SK-N-DZ (cell line): Measurements from ENCODE around the gene ATF5.
"Not testable (repeated sequence)": the region's sequence is repeated elsewhere in the genome, so short reads cannot be mapped to it uniquely, and the experiment has no call there.

Experiments
- DNase-seq: peaks from one replicate; pipeline ENCODE4 v3.0.0-alpha.2; 2015; ENCODE audit warnings: low spot score

Gene ATF5

DNA sequence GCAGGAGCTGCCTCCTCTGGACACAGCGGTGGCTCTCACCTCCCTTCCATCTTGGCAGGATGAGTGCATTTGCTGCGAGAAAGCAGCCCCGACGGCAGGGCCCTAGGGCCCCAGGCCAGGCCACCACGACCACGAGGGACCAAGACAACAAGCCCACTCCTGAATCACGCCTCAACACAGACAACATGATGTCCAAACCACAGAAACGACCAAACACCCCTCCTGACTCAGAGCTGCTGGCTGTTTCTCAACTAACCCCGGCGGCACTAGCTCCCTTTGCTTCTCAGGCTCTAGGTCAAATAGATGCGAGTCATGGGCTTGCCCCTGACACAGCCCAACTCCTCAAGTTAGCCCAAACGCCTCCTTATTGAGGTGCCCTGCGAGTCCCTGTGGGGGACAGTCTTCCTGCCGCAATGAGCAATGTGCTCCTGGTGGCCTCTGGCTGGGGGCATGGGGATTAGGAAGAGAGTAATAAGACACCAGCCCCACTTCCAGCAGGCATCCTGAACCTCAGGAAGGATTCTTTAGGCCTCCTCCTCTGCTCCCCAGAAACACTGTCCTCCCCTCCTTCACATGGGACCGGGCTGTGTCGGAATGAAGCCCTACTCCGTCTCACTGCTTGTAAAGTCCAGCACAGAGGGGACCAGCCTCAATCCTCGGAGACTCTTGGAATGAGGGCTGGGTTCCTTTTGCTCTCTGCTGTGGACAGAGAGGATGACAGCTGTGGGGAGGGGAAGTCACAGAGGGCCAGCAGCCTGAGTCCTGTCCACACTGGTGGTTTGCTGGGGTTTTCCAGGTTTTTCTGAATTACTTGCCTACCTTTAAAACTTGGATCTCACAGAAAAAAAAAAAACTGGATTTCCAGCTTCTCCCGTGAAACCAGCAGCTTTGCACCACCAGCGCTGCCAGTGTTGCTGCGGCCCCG, 6.9 kb upstream of the ATF5 start:
- no peak for DNase-seq

DNA sequence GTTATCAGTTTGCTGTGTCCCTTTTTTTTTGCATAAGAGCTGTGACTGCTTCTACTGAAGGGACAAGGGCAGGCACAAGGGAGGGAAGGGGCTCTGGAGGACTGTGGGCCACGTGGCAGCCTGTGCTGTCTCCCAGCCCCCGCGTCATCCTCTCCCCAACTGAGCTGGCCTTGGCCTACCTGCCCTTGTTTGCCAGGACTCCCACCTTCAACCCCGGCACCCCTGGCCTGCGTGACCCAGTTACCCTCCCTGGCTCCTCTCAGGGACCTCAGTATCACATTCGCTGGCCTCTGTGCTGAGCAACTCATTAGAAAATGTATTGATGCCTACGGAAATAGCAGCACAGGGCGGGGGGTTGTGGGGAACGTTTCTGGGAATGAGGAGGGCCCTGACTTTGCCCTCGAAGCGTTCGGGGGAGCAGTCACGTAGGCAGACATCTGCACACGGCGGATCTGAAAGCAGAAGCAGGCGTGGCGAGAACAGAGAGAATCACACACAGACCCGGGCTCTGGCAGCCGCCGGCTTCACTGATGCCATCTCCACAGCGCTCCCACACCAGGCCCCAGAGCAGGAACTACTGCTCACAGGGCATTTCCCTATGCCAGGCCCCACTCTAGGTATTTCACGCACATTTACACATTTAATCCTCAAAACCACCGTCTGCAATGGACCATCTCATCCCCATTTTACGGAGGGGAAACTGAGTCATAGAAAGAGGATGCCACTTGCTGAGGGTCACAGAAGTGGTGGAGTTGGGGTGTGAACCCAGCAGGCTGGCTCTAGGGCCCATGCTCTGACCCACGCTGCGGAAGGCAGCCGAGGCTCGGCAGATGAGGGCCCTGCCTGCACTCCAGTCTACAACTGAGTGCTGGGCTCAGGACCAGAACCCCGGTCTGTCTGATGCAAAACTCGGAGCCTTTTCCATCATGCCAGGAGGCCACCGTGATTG, 5.7 kb upstream of the ATF5 start:
- no peak for DNase-seq

DNA sequence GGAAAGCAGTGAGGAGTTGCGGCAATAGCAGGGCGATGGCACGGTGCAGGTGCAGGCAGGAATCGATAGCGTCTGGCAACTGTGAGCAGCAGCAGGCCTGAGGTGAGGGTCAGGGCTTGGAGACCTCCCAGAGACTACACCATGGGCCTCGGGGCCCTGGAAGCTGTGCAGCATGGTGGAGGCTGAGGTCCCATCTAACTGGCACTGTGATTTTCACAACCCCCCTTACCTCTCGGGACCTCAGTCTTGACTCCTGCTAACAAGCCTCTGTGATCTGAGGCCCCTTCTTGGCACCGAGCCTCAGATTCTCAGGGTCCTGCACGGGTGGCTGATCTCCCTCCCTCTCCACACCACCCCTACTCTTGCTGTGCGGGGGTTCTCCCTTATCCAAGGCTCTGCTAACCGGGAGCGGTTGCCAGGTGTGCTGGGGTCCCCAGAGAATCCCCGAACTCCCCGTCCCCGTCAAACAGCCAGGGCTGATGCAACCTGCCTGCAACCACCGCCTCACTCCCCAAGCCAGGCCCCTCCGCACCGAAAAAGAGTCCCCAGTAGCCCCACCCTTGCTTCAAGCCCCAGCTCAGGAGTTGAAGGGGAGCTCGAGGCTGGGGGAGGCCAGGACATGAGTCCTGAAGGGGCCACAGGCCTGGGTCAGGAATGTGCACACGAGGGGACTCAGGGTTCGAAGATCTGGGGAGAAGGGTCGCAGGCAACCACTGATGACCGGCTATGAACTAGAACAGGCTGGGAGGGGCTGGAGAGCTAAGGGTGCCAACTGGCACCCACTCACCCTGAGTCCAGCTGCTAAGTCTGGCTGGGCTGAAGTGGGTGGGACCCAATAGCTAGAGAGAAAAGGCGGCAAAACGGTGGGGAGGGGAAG, 4.8 kb upstream of the ATF5 start:
- no peak for DNase-seq

DNA sequence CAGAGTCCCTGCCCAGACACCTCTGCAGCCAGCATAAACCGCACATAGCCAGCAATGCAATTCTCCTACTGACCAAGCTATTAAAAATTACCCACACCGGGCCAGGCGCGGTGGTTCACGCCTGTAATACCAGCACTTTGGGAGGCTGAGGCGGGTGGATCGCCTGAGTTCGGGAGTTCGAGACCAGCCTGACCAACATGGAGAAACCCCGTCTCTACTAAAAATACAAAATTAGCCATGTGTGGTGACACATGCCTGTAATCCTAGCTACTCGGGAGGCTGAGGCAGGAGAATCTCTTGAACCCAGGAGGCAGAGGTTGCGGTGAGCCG, 4.2 kb upstream of the ATF5 start:
- DNase-seq = not testable (repeated sequence)

DNA sequence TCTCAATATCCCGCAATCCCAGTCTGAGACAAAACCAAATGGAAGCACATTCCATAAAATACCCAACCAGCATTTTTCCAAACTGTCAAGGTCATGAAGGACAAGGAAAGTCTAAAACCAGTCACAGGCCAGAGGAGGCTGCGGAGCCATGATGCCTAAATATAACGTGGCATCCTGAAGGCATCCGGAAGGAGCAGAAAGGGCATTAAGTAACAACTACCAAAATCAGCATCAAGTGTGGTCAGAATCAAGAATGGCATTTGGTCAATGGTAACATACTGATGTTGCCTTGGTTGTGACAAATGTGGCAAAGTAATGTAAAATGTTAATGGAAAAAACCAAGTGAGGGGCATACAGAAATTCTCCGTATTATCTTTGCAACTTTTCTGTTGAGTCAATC, 3.5 kb upstream of the ATF5 start:
- no peak for DNase-seq

DNA sequence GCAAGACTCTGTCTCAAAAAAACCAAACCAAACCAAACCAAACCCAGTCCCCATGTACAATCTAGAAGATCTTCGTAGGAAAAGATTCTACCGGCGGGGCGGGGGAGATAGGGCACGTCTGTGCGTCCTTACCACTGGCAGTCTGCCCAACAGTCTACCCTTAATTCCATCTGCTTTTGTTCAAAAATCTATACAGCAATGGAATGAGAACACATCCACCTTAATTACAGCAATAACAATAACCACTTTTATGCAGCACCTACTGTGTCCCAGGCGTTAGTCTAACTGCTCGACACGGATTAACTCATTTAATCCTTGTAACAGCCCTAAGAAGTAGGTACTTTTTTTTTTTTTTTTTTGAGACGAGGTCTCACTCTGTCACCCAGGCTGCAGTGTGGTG, 2.5 kb upstream of the ATF5 start:
- DNase-seq = no peak

DNA sequence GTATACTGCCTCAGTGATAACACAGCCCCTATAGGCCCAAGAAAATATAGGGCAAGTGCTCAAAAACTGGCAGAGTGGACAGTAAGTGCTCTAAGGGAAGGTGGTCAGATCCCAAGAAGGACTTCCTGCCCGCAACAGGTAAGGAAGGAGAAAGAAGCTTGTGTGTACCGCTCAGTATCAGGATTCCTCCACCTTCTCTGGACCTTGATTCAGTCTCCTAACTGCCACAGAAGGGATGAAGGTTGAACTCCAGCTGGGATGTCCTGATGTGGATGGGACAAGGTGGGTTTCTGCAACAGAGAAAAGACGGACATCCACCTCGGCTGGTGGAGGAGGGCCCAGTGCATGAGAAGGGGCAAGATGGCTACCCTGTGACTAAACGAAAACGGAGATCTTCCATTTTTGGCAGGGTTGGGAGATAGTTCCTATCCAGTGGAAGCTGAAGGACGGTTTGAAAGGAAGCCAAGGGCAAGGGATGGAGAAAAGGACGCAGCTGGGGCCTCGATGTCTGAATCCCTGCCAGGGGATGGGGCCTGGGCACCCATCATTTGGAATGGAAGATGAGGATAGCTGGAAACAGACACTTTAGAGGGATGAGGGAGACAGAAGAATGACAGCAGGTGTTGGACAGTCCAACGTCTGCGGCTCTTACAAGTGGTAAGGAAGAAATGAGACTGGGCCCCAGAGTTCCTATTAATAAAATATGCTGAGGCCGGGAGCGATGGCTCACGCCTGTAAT, 1.3 kb upstream of the ATF5 start:
- no peak for DNase-seq

DNA sequence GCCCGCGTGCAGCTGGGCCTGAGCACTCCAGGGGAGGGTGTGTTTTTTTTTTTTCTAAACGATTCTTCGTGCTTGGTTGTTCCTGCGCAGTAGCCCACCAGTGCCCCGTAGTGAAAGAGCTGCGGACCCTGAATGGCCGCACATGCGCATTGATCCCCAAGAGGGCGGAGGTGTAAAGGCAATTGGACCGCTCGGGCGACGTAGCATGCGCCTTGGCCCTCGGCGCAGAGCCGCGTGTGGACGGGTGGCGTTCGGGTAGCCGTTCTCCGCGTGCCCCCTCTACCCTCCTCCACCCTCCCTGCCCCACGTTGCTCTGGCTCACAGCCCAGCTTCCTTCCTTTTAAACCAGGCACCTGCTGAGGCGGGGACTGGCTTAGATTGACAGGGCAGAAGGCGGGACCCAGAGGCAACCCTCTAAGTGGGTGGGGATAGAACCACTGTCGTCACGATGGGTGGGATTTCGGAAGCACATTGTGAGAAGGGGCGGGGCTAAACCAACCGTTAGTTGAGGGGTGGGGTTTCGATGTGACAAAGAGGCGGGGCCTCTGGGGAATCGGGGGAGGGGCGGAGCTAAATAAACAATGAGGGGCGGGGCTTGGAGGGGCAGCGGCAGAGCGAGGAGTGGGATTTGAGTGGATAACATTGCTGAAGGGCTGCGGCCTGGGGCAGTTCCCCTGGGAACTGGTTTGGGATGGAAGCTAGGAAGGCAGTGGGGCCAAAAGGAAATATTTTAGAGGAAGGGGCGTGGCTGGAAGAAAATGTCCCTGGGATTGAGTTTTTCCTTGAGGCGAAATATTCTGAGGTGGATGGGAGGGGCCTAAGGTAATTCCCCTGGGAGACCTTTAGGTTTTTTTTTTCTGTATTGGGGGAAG, 842 bp downstream of the ATF5 start:
- peak; percentile 86 for DNase-seq

DNA sequence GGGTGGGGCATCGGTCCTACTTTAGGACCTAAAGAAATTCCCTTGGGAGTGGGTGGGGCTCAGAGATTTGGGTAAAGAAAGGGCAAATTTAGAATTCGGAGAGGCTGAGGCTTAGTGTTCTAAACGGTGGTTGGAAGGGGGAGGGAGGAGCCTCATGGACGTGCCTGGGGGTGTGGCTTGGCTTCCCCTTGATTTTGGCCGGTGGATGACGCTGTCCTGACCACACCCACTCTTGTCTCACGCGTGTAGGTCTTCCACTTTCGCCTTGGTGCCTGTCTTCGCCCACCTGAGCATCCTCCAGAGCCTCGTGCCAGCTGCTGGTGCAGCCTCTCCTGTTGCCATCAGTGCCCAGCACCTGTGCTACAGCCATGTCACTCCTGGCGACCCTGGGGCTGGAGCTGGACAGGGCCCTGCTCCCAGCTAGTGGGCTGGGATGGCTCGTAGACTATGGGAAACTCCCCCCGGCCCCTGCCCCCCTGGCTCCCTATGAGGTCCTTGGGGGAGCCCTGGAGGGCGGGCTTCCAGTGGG, 1.5 kb downstream of the ATF5 start:
- DNase-seq = no peak

DNA sequence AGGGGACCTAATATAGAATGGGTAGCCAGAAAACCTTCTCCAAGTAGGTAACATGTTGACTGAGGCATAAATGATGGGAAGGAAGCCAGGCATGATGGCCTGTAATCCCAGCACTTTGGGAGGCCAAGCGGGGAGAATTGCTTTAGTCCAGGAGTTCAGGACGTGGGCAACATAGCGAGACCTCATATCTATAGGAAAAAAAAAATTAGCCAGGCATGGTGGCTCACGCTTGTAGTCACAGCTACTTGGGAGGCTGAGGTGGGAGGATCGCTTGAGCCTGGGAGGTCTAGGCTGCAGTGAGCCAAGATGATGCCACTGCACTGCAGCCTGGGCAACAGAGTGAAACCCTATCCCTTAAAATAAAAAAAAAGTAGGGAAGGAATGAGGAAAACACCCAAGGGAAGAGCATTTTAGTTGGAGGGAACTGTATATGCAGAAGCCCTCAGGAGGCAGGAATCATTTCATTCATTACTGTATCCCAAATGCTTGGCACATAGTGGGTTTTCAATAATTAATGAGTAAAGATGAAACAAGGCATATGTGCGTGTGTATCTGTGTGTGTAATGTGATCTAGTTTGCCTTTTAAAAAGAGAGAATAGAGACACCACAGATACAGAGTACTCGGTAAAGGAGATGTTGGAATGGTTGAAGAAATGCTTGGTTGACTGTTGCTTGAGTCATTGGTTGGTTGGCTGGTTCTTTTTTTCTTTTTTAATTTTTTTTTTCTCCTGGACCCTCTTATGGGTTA, 2.5 kb downstream of the ATF5 start:
- DNase-seq = no peak

DNA sequence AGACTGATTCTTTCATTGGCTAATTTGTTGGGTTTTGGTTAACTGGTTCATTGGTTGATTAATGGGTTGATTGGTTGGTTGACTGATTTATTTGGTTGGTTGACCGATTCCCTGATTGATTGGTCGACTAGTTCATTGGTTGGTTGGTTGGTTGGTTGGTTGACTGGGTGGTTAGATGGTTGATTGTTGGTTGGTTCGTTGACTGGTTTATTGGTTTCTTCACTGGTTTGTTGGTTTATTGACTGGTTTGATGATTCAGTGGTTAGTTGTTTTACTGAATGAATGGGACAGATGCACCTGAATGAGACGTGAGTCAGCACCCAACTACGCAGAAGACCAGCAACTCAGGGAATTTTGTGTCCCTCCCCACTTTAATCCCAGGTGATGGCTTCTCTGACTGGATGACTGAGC, 3.0 kb downstream of the ATF5 start:
- no peak for DNase-seq

DNA sequence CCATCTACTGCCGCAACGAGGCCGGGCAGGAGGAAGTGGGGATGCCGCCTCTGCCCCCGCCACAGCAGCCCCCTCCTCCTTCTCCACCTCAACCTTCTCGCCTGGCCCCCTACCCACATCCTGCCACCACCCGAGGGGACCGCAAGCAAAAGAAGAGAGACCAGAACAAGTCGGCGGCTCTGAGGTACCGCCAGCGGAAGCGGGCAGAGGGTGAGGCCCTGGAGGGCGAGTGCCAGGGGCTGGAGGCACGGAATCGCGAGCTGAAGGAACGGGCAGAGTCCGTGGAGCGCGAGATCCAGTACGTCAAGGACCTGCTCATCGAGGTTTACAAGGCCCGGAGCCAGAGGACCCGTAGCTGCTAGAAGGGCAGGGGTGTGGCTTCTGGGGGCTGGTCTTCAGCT, 3.7 kb downstream of the ATF5 start:
- DNase-seq = no peak

DNA sequence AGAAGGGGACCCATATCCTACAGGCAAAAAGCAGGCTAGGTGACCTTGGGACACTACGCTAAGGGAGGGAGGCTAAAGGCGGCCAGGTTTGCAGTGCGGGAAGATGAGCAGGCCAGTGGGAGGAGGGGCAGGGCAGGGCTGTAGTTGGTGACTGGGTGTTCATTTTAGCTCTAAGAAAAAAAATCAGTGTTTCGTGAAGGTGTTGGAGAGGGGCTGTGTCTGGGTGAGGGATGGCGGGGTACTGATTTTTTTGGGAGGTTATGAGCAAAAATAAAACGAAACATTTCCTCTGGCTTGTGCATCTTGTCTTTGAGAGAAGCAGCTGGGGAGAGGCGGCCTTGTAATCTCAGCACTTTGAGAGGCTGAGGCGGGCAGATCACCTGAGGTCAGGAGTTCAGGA, 4.6 kb downstream of the ATF5 start:
- no peak for DNase-seq

DNA sequence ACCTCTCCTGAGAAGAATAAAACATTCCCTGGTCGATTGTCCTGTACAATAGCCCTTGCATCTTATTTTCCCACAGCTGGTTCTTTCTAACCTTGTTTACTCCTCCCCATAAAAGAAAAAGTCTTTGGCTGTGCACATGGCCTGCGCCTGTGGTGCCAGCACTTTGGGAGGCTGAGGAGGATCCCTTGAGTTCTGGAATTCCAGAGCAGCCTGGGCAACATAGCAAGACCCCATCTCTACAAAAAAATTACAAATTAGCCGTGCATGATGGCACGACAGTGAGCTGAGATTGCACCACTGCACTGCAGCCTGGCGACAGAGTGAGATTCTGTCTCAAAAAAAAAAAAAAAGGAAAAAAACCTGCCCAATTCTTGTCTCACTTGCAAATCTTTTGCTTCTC, 7.5 kb downstream of the ATF5 start:
- DNase-seq = no peak

DNA sequence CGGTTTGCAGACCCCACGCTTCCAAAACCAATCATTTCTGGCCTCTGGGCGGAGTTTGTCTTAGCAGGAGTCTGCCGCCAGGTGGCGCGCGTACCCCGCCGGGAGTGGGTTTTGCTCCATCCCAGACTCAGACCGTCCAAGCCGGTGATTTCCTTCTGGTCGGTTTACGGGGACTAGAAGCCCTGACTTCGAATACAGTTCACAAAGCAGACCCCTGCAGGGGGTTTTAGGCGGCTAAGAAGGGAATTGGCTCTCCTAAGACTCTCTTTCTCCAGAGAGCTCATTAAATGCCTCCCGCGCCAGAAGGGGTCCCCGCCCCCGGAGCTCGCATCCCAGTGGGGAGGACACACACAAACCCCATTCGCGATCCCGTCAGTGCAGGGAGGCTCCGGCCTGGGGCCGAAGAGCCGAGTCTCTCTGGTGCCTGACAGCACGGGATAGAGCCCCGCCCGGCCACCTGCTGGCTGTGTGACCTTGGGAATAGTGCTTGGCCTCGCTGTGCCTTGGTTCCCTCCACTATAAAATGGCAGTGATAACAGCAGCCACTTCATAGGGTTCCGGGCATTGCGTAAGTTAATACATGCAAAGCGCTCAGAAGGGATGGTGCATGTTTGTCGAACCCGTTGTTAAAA, 8.9 kb downstream of the ATF5 start:
- peak; percentile 57 for DNase-seq

DNA sequence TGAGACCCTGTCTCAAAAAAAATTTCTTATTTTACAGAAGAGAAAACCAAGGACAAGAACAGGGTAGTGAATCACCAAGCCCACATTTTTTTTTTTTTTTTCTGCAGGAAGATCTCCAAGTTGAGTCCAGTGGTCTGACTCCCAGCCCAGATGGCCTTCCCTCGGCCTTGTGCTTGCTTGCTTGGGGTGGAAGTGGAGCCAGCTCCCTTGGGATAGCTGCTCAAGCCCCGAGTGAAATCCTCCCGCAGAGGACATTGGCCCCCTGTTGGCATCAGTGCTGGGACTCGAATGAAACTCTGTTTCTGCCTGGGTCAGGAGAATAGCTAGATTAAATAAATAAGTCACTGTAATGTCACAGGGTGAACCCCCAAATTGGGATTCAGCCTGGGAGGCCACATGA, 9.7 kb downstream of the ATF5 start:
- no peak for DNase-seq

DNA sequence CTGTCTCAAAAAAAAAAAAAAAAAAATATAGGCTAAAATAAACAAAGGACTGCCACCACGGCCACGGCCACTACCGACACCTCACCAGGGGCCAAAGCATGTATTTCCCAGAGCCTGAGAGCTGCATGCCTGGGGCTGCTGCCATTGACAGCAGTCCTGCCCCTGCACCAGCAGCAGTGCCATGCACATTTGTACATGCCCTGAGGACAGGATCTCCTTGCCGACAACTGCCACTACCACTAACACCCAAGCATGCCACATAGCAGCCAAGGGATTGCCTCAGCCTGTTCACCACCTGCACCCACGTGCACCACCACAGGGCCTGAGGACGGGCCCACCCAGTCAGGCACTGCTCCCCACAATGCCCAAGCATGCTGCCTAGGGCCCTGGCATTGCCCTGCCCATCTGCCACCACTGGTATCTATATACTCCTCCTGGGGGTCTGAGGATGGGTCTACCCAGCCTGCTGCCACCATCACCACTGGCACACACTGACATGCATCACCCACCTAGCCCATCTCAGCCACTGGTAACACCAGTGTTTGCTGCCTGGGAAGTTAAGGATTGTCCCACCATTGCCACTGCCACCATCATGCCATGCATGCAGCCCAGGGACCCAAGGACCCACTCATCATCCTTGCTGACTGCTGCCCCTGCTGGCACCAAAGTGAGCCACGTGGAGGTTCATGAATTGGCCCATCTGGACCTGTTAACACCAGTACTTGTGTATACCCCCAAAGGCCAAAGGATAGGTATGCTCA, 10.9 kb downstream of the ATF5 start:
- no peak for DNase-seq

DNA sequence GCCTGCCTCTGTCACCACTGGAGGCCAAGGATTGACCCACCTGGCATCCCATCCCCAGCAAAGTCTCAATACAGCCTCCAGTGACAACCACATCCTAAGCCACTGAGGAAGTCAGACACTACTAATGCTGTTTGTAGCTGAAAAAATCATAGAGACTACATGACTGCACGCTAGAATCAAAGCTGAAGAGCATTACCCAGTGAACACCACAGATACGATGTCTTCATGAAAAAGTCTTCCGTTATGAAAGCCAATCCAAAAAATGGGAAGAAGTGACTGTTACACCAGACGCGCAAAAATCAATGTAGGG, 11.4 kb downstream of the ATF5 start:
- no peak for DNase-seq
